ENCODE data around the gene KCNJ9.

Gene KCNJ9

GRCh38 chr1:160094806-160095205 lies 13.5 kb downstream of the KCNJ9 start:
- TF ChIP-seq, protein P1, sequence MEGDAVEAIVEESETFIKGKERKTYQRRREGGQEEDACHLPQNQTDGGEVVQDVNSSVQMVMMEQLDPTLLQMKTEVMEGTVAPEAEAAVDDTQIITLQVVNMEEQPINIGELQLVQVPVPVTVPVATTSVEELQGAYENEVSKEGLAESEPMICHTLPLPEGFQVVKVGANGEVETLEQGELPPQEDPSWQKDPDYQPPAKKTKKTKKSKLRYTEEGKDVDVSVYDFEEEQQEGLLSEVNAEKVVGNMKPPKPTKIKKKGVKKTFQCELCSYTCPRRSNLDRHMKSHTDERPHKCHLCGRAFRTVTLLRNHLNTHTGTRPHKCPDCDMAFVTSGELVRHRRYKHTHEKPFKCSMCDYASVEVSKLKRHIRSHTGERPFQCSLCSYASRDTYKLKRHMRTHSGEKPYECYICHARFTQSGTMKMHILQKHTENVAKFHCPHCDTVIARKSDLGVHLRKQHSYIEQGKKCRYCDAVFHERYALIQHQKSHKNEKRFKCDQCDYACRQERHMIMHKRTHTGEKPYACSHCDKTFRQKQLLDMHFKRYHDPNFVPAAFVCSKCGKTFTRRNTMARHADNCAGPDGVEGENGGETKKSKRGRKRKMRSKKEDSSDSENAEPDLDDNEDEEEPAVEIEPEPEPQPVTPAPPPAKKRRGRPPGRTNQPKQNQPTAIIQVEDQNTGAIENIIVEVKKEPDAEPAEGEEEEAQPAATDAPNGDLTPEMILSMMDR (IDR thresholded peaks at IDR 0.05; ENCODE audit: borderline replicate concordance, insufficient read depth, low read depth, low read length), result no peak
- H3K4me3 ChIP-seq (ENCODE audit: low read depth, low read length), result no peak overlapping the region

- no peak overlapping the region for H3K4me3 ChIP-seq (ENCODE audit: low read depth, low read length)
- TF ChIP-seq, protein P1 (IDR thresholded peaks at IDR 0.05; ENCODE audit: borderline replicate concordance, insufficient read depth, low read depth, low read length), result no peak
Observed at GRCh38 chr1:160095382-160096105, 14.2 kb downstream of the KCNJ9 start.

DNA sequence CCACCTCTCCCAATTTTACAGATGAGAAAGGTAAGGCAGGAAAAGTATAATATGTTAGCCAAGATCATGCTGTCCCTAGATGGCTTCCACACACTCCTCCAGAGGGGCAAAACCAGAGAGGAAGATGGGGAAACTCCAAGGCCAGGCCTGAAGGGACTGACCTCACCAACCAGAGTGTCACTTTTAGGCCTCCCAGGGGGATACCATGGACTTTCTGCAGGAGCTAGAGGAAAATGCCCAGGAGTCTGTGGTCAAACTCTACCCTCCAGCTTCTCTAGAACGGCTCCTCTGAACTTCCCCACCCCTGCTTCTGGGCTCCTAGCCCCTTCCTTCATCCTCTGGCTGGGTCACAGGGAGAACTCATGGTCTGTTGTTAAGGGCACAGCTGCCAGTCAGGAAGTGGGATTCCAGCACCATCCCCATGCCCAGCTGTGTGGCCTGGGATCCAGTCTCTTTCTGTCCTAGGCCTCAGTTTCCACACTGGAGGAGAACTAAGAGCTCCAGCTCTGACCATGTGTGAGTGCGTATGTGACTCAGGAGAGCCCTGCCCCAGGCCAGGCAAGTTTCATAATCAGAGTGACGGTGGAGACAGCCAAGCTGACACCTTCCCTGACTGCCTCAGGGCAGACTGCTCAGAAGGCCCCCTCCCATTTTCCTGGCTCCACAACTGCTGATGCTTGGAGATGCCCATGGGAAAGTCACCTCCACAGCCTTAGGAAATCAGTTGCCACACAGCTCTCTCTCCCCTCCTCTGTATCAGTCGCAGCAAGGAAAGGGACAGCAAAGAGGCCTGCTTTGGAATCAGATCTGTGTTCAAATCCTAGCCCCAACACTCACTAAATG lies 15.2 kb downstream of the KCNJ9 start:
- TF ChIP-seq, protein P1 (IDR thresholded peaks at IDR 0.05; ENCODE audit: borderline replicate concordance, insufficient read depth, low read depth, low read length), result no peak
- no peak overlapping the region for H3K4me3 ChIP-seq (ENCODE audit: low read depth, low read length)

GRCh38 chr1:160097151-160097910 lies 16.0 kb downstream of the KCNJ9 start:
- peak overlapping the region; percentile 82 for H3K4me3 ChIP-seq (ENCODE audit: low read depth, low read length)
- TF ChIP-seq, protein P1 (IDR thresholded peaks at IDR 0.05; ENCODE audit: borderline replicate concordance, insufficient read depth, low read depth, low read length), result no peak

- TF ChIP-seq, protein P1 (IDR thresholded peaks at IDR 0.05; ENCODE audit: borderline replicate concordance, insufficient read depth, low read depth, low read length), result no peak
- H3K4me3 ChIP-seq (ENCODE audit: low read depth, low read length), result peak within 1 kb of the TSS; percentile 82
Observed at GRCh38 chr1:160097911-160098851, 16.8 kb downstream of the KCNJ9 start, which contains the start of gene IGSF8. Gene IGSF8 (minus strand): TSS chr1:160098619. CDS start chr1:160098472, 147 bp downstream.
